ENCODE measurements around the gene ZNF628.
"Not testable (repeated sequence)": the region's sequence is repeated elsewhere in the genome, so short reads cannot be mapped to it uniquely, and the experiment has no call there.

ZNF628 gene

DNA sequence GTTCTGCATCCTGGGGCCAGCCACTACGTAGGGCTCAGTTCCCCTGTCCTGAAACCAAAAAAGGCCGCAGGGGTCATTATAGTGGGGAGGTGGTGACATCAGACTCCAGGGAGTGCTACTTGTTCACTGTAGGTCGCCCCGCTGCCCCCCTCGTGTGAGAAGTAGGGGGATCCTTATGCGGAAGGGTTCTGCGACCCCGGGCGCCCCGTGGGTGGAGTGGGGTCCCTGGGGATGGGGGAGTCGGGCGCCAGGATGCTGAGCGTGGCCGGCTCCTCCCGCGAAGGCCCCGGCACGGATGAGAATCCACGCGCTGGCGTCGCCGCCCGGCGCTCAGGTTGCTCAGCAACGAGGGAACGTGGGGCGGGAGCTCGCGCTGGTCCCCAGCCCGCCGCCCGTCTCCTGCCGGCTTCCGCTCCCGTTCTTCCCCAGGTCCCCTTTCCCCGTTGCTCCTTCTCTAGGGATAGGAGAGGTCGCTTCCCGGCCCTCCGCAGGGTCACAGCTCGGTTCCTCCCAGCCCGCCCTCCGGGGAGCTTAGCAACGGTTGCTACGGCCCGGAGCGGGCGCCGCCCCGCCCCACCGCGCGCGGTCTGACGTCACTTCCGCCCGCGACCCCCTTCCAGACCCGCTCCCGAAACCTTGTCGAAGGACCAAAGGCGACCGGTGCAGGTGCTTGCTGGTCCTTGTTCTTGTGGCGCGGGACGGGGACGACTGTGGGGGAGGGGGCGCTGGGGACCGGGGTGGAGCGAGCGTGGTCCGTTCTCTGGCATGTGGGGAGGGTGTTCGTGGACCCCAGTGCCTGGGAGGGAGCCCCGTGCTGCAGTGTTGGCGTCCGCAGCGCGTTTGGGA is 8.4 kb downstream of the ZNF628 start, which contains the start of gene NAT14:
TSS of gene NAT14 (plus strand) at position 596 of the 846 bp plus-strand sequence. CDS start 521 bp downstream, outside the sequence.
- DNase-seq (ENCODE audit: low read depth): peak; percentile 51

DNA sequence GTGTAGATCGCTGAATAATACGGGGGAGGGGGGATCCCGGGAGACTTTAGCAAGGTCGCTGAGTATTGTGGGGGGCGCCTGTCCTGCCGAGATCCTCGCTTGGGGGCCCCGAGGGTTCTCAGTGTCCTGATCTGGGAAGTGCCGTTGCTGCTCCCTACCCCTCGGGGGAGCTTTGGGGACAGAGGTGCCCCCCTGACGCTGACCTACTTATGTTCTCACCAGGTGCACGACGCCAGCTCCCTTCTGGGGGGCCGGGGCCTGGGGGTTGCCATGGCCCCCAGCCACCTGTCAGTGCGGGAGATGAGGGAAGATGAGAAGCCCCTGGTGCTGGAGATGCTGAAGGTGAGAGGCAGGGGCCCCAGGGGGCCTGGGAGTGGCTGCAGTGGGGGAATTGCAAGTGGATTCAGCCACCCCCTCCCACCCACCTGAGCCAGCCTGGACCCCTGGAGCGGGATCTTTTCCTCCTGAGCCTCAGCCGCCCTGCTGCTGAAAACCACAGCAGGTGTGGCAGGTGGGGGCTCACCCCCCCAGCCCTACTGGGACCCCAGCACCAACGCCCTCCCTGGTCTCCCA is 9.1 kb downstream of the ZNF628 start:
- no peak for DNase-seq (ENCODE audit: low read depth)

DNA sequence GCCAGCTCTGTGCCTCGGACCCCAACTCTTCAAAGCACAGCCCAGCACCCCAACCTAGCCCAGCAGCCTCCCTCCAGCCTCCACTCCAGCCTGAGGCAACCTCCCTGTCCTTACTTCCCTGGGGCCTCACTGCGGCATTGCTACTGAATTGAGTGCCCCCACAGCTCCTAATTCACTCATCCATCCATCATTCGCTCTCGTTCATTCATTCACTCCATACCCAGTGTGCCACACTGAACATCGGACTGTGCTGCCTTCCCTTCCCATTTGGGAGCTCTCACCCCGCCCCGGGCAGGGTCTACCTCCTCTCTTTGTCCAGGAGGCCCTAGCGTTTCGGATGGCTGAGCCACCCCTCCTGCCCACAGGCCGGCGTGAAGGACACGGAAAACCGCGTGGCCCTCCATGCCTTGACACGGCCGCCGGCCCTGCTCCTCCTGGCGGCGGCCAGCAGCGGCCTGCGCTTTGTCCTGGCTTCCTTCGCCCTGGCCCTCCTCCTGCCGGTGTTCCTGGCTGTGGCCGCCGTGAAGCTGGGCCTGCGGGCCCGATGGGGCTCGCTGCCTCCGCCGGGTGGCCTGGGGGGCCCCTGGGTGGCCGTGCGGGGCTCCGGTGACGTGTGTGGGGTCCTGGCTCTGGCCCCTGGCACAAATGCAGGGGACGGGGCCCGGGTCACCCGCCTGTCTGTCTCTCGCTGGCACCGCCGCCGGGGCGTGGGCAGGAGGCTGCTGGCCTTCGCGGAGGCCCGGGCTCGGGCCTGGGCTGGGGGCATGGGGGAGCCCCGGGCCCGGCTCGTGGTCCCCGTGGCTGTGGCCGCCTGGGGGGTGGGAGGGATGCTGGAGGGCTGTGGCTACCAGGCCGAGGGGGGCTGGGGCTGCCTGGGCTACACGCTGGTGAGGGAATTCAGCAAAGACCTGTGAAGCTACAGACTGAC is 9.9 kb downstream of the ZNF628 start:
- DNase-seq (ENCODE audit: low read depth): no peak

DNA sequence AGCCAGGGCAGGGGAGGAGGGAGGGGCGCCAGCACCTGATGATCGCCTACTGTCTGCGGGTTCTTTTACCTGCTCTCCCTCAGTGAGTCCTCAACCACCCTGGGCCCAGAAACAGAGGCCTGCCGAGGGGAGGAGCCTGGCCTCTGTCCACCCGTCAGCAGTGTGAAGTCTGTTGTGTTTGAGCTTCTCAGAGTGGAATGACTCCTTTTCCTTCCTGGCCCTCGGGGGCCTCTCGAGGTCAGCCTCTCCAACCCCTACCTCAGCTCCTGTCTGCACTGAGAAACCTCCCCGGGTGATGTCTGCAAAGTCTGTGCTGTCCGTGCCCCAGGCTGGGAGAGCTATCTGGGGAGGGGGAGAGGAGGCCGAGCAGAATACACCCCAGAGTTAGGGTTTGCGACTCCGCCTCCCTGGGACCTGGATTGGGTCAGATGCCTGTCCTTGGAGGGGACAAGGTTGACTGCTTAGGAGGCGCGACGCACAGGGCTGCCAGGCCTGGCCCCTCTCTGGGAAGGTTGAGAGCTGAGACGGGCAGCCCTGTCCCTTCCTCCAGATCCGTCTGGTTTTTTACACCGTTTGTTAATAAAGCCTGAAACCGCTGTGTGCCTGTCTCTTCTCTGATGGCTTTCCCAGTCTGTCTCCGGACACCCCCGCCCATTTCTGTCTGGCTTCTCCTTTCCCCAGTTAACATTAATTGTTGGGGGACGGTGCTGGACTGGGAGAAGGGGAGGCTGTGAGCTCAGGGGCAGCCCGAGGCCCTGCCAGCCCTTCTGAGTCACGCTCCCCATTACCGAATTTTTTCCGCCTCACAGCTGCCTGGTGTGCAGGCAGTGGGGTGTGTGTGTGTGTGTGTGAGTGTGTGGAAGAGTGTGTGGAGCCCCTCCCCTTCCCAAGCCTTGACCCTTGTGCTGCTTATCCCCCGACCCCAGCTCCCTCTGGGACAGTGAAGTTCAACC is 10.8 kb downstream of the ZNF628 start:
- no peak for DNase-seq (ENCODE audit: low read depth)

DNA sequence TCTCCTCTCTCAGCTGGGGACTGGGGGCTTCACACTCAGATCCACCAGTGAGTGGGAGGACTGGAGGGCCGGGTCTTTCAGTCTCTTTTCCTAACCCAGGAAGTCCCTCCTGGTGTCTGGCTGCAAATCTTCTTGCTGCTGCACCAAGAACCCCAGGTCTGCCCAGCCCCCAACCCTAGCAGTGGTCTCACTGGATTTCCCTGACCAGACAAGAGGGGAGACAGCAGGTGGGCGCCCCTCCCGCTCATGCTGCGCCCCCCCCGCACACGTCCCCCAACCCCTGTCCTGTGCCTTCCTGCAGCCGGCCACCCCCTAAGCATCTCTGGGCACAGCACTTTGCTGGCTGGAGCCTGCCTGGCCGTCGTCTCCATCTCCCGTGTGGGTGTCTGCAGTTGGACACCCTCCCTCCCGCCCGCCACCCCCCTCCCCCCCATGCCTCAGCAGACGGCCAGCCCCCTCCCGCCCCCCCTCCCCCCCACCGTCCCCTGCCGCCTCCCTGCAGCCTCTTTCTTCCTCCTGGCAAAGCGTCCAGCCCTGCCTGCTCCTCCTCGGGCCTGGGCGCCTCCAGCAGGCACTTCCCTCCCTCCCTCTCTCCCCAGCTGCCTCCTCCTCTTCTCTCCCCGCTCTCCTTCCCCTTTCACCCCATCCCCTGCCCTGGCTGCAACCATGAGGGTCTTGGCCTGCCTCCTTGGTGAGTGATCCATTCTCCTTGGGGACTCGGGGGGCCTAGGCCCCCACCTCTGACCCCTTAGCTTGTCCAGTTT is 11.7 kb downstream of the ZNF628 start, which contains the start of gene SSC5D:
TSS of gene SSC5D (plus strand) at position 513 of the 764 bp plus-strand sequence. CDS start at position 667, 154 bp downstream.
- no peak for DNase-seq (ENCODE audit: low read depth)

DNA sequence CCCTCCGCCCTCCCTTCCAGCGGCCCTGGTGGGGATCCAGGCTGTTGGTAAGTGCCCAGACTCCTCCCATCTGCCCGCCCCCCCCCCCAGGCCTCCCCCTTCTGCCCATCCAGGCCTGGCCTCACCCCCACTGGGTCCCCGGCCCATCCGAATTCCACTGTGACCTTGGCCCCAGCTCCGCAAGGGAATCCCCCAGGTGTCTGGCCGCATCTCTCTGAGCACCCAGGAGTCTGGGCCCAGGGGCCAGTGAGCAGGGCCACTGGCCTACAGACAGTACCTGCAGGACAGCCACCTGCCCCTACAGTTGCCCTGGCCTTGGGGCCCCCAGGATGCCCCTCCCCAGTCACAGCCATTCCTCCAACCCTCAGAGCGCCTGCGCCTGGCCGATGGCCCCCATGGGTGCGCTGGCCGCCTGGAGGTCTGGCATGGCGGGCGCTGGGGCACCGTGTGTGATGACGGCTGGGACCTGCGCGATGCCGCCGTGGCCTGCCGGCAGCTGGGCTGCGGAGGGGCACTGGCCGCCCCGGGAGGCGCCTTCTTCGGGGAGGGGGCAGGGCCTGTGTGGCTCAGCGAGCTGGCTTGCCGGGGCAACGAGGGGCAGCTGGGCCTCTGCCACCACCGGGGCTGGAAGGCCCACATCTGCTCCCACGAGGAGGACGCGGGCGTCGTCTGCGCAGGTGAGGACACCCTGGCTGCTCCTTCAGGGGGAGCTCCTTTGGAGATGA is 12.7 kb downstream of the ZNF628 start:
- DNase-seq (ENCODE audit: low read depth): no peak

DNA sequence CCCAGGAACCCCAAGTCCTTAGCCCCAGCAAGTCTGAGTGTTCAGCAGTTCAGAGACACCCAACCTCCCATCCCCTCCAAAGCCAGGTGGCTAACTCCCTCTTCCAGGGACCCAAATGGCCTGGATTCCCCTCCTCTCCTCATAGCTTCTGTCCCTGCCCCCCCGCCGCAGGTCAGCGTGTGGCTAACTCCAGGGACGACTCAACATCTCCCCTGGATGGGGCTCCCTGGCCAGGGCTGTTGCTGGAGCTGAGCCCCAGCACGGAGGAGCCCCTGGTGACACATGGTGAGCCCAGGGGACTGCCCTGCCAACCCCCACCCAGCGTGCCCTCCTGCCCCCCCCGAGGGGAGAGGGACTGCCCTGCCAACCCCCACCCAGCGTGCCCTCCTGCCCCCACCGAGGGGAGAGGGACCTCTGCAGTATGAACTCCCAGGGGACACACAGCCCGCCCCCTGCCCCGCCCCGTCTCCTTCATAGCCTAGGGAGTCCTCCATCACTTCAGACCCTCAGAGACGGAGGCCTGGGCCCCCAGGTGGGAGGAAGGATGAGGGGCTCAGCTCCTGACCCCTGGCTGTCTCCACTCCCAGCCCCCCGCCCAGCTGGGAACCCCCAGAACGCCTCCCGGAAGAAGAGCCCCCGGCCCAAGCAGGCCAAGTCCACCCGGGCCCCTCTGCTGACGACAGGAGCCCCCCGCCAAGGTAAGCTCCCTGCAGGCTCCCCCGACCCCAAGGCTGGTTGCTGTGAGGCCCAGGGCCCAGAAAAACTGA is 13.5 kb downstream of the ZNF628 start:
- DNase-seq (ENCODE audit: low read depth): no peak

DNA sequence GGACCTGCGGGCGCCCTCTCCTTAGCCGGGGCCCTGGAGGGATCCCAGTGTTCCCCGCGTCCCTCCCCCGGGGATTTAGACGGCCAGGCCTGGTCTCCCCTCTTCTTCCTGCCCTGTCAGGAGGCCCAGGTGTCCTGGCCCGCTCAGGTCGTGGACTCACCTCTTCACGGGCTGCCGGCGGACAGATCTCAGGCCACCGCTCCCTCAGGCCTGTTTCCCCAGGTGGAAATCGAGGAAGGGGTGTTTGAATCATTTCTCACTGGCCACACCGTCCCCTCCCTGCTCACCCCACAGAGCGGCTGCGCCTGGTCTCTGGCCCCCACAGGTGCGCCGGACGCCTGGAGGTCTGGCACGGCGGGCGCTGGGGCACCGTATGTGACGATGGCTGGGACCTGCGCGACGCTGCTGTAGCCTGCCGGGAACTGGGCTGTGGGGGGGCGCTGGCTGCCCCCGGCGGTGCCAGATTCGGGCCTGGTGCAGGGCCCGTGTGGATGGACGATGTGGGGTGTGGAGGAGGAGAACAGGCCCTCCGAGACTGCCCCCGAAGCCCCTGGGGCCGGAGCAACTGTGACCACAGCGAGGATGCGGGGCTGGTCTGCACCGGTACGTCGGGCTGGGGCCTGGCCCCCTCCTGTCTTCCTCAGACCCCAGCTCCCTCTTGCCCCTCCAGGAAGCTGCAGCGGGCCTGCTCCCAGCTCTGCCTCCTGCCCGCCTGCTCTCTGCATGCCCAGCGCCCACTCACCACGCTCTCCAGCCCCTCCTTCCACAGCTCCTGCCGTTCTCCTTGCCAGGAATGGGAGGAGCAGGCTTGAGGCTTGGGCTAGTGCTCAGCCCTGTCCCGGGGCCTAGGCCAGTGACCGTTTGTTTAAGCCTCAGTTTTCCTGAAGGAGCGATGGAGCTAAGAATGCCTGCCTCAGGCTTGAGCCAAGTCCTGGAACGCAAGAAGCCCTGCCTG is 14.3 kb downstream of the ZNF628 start:
- DNase-seq (ENCODE audit: low read depth): no peak

DNA sequence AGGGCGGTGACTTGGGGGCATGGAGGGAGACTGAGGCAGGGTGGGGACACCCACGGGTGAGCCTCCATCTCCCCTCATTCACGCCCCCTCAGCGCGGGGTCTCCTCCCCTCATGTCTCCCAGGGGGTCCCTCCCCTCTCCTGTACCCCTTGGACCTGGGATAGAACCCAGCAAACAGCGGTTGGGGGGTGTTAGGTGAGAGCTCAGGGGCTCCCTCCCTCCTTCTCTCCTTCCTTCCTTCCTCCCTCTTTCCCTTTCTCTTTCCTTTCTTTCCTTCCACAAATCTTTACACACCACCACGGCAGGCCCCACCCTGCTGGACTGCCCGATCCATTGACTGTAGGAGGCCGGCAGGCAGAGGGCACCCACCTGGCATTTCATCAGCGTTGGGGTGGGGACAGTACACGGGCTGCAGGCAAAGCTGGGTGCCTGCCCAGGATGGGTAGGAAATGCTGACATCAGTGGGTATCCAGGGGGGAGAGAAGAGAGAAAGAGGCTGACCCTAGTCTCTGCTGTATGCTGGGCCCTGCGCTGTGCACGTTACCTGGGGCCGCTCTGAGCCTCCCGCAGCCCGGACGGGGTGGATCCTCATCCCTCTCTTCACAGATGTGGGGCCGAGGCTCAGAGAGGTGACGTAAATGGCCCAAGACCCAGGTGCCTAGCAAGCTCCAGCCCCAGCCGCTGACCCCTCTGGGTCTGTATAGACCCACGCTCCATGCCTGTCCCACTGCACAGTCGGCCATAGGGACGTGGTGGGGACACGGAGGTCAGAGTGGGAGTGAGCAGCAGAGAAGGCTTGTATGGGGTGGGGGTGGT is 15.3 kb downstream of the ZNF628 start:
- DNase-seq (ENCODE audit: low read depth): no peak

DNA sequence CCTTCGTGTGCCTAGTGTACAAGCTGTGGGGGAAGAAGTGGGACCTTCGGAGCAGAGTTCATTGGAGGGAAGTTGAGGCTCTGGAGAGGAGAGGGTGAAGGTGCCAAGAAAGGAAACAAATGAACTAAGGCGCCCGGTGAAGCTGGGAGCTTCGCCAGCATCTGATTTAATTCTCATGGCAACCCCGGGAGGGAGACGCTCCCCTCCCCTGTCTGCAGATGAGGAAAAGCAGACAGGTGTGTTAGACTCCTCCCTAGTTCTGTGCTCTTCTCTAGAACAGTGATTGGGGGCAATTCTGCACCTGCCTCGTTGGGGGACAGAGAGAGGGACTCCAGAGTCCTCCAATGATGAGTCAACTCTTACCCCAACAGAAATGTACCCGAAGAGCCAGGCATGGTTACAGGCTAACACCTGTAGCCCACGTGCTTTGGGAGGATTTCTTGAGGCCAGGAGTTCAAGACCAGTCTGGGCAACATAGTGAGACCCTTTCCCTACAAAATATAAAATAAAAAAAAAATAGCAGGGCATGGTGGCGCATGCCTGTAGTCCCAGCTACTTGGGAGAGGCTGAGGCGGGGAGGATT is 16.0 kb downstream of the ZNF628 start:
- DNase-seq (ENCODE audit: low read depth): no peak

DNA sequence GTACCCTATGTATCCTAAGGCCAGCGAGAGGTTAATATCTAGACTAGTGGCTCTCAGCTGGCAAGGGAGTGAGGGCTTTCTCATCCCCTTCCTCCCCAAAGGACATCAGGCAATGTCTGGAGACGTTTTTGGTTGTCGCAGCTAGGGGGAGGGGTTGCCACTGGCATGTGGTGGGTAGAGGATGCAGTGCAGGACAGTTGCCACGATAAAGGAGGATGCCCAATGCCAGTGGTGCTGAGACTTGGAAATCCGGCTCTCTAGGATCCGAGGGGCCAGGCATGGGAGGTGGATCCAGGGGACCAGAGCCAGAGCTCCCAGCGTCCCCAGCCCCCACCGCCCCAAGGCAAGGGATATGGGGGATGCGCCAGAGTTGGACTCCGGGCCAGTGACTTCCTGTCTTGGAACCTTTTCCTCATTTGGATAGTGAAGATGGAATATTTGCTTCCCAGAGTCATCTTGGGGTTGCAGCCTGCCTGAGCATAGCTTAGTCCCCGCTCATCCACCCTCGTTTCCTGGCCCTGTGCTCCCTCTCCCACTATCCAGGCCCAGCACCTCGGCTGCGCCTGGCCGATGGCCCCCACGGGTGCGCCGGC is 16.7 kb downstream of the ZNF628 start:
- DNase-seq (ENCODE audit: low read depth): no peak

DNA sequence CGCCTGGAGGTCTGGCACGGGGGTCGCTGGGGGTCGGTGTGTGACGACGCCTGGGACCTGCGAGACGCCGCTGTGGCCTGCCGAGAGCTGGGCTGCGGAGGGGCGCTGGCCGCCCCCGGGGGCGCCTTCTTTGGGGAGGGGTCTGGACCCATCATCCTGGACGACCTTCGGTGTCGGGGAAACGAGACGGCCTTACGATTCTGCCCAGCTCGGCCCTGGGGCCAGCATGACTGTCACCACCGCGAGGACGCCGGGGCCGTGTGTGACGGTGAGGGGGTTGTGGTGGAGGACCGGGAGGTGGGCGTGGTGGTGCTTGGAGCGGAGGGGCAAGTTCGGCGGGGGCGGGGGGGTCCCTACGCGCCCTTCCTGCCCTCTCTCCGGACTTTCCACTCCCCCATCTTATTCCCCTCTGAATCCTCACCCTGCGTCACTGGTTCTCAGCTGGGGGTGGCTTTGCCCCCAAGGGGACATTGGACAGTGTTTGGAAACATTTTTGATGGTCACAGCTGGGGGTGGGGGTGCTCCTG is 17.3 kb downstream of the ZNF628 start:
- no peak for DNase-seq (ENCODE audit: low read depth)

DNA sequence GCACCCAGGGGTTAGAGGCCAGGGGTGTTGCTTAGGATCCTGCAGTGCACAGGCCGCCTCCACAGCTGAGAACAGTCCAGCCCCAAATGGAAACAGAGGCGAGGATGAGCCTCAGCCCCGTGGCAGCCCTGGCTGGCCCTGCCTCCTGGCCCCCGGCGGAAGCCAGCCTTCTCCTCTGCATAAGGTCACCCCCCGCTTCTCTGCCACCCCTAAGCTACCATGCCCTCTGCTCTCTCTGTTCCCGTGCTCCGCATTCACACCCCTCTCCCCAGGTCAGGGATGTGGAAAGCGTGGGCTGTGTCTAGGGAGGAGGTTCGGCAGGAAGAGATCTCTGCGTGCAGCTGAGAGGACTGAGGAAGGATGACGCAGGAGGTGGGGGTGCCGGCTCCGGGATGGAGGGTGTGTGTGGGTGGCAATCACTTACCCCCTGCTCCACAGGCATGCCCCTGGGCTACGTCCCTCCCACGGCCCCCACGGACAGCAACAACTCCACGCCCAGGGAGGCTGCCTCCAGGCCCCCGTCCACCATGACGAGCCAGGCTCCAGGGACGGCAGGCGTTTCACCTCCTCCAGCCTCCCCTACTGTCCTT is 17.9 kb downstream of the ZNF628 start:
- DNase-seq (ENCODE audit: low read depth): no peak

DNA sequence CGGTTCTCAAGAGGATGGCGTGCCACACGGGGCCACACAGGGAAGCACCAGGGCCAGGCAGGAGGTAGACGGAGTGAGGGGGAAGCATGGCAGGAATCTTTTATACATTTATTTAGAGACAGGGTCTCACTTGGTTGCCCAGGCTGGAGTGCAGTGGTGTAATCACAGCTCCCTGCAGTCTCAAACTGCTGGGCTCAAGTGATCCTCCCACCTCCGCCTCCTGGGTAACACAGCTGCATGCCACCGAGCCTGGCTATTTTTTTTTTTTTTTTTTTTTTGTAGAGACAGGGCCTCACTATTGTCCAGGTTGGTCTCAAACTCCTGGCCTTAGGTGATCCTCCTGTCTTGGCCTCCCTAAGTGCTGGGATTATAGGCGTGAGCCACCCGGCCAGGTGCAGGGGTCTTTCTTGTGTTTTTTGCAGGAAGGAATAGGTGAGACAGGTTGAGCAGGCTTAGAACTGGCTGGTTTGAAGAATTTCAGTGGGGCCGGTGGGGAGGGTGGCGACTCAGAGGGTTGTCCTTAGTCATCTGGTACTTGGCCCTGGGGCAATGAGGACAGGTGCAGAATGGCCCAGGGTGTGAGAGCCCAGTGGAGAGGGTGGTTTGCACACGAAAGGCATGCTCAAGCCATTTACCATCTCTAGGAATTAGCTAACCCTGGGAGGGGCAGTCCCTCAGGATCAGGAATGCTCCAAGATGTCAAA is 19.4 kb downstream of the ZNF628 start:
- no peak for DNase-seq (ENCODE audit: low read depth)

DNA sequence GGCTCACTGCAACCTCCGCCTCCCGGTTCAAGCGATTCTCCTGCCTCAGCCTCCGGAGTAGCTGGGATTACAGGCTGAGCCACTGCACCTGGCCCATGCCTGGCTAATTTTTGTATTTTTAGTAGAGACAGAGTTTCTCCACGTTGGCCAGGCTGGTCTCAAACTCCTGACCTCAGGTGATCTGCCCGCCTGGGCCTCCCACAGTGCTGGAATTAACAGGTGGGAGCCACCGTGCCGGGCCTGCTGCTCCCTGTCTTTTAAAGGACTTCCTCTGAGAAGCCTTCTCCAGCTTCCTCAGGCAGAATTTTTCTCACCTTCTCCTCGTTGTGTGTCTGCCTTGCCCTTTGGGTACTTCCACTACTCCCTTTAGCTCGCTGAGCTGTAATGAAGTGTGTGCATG is 20.4 kb downstream of the ZNF628 start:
- not testable (repeated sequence) for DNase-seq (ENCODE audit: low read depth)

All from stimulated activated CD8-positive, alpha-beta memory T cell treated with anti-CD3 and anti-CD28 coated beads, Interleukin-15, amount 100 ng/mL, for 24 hours (primary cell).